ENCODE data around the gene TRIP12.
A peak's percentile ranks its signal among the peaks of the same experiment; 100 is the strongest.

TRIP12 gene

DNA sequence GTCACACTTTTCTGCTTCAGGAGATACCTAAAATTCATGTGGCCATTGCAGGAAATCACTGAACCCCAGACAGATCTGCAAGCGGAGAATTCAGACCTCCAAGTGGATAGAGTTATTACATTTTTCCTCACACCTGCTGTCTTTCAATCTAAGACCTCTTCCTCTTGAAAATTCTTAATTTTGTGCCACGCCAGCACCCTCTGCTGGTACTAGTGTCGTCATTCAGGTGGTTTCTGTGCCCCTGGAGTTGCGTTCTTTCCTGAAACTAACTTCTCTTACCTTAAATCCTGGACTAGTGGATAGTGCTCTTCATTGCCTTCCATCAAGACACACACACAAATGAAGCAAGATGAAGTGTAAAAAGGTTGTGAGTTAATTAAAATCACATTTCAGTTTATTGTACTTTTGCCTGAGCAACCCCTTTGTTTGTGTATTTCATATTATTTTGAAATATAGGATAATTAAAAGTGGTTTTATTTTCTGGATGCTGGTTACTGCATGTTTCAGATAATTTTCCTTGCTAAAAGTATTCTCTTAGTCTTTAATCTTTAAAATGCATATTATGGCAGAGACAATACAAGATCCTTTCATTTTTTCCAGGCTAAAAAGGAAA is 205.8 kb downstream of the TRIP12 start:
- no peak for DNase-seq (ENCODE audit: low spot score)

DNA sequence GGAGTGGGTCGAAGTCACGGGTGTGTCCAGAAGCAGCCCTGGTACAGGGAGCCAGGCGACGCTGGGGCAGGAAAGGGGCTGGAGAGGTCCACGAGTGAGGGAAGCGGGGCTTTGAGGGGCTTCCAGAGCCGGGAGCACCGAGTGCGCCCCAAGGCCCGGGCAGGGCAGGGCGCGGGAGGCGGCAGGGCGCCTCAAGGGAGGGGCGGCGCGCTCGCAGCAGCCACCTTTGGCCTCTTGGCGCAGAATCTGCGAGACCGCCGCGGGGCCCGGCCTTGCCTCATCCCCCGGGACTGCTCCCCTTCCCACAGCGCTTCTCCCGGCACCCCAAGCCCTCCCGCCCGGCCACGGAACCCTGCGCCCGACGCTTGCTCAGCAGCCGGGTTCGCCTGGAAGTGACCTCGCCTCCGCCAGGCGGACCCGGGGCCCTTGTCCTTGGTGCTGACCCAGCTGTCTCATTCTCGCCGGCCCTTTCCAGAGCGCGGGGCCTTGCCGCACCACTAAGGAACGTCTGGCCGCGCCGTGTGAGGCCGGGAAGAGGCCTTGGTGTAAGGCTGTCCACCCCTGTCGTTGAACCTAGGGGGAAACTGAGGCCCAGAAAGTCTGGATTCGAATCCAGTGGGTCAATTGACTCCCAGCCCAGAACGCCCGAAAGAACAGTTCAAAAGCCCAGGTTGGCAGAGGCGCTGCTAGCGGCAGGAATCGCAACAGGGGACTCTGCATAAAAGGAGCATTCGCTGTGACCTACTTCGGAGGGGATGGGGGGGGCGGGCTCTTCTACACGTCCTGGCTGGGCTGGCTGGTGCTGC is 206.9 kb downstream of the TRIP12 start:
- DNase-seq (ENCODE audit: low spot score), result peak; percentile 69

DNA sequence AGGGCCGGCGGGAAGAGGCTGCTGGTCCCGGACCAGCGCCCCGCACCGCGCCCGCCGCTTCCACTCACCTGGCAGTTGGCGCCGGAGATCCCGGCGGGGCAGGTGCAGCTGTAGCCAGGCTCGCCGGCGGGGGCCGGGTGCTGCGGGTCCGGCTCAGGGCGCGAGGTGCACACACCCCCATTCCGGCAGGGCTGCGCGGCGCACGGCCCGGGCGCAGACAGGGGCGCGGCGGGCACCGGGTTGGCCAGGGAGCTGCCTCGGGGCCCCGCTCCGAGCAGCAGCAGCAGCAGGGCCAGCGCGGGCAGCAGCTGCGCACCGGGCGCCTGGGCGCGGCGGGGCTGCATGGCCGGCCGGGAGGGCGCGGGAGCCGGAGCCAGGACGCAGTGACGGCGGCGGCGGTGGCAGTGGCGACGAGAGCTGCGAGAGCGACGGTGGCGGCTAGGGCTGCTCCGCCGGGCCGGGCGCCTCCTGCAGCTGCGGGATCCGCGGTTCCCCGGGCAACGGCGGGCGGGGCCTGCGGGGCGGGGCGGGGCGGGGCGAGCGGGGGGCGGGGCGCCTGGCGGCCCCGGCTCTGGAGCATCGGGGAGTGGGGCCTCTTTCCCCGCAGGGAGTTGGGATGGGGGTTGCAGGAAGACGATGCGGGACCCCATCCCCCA is 207.6 kb downstream of the TRIP12 start, which contains the start of gene DNER:
Gene DNER, minus strand, starts transcription at position 476 of the 656 bp plus-strand sequence. Its CDS starts 132 bp downstream, at position 344.
- peak; percentile 23 for DNase-seq (ENCODE audit: low spot score)
